ENCODE data around the gene FOXC1.

Gene FOXC1

DNA sequence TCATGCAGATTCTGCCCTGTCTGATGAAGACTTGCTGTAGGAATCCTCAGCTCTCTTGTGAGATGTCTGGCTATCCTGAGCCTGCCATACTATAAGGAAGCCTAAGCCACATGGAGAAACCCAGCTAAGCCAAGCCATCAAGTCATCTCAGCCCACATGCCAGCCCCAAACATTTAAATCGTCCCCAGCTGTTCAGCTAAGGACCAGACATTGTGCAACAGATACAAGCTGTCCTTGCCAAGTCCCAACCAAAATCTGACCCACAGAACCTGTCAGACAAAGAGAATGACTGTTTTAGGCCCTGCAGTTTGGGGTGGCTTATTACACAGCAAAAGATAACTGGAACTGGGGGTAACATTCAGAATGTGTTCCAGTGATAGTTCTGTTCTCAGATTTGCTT is 36.8 kb upstream of the FOXC1 start:
- no peak overlapping the region for H3K27ac ChIP-seq
- TF ChIP-seq, protein P1, sequence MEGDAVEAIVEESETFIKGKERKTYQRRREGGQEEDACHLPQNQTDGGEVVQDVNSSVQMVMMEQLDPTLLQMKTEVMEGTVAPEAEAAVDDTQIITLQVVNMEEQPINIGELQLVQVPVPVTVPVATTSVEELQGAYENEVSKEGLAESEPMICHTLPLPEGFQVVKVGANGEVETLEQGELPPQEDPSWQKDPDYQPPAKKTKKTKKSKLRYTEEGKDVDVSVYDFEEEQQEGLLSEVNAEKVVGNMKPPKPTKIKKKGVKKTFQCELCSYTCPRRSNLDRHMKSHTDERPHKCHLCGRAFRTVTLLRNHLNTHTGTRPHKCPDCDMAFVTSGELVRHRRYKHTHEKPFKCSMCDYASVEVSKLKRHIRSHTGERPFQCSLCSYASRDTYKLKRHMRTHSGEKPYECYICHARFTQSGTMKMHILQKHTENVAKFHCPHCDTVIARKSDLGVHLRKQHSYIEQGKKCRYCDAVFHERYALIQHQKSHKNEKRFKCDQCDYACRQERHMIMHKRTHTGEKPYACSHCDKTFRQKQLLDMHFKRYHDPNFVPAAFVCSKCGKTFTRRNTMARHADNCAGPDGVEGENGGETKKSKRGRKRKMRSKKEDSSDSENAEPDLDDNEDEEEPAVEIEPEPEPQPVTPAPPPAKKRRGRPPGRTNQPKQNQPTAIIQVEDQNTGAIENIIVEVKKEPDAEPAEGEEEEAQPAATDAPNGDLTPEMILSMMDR (IDR thresholded peaks at IDR 0.05) = no peak
- no peak for TF ChIP-seq ZFX (IDR thresholded peaks at IDR 0.05; ENCODE audit: borderline replicate concordance)

DNA sequence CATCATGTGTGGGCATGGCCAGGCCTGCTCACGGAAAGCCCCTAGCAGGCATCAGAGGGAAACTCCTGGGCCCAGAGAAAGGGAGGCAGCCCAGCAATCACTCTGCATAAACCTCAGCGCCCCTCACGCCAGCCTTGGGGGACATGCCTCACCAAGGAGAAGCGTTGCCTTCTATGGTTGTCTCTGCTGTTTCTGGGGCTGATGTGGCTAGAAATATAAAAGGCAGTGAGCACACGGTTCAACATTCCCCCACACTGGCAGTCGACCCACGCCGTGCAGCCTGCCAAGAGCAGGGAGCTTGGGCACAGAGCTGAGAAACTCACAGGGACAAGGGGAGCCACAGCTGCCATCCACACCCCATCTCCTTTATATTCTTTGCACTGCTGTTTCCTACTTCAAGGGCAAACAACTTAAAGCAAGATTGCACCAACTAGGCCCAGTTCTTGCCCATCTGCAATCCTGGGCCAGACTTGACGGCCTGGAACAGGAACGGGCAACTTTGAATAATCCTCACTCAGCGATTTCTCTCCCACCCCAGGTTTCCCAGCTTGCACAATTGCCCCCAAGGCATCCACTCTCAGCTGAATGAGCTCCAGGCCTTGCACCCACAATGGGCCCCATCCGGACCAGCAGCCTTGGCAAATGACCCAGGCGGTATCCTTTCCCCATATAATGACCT is 35.5 kb upstream of the FOXC1 start:
- no peak overlapping the region for H3K27ac ChIP-seq
- TF ChIP-seq, protein P1 (IDR thresholded peaks at IDR 0.05) = no peak
- TF ChIP-seq ZFX (IDR thresholded peaks at IDR 0.05; ENCODE audit: borderline replicate concordance) = no peak

DNA sequence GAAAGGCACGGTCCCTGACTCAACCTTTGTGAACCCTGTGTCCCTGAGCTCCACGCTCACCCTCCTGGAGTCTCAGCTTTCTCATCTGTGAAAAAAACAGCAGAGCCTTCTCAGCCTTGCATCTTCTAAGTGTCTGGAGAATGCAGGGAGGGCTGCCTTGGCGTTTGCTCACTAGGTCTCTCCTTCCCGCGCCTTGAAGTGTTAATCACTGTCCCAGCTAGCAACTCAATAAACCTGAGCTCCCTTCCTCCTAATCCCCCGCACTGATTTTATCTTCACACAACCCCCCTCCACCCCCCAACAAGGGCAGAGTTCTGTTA is 34.9 kb upstream of the FOXC1 start:
- no peak overlapping the region for H3K27ac ChIP-seq
- TF ChIP-seq, protein P1 (IDR thresholded peaks at IDR 0.05) = no peak
- no peak for TF ChIP-seq ZFX (IDR thresholded peaks at IDR 0.05; ENCODE audit: borderline replicate concordance)

DNA sequence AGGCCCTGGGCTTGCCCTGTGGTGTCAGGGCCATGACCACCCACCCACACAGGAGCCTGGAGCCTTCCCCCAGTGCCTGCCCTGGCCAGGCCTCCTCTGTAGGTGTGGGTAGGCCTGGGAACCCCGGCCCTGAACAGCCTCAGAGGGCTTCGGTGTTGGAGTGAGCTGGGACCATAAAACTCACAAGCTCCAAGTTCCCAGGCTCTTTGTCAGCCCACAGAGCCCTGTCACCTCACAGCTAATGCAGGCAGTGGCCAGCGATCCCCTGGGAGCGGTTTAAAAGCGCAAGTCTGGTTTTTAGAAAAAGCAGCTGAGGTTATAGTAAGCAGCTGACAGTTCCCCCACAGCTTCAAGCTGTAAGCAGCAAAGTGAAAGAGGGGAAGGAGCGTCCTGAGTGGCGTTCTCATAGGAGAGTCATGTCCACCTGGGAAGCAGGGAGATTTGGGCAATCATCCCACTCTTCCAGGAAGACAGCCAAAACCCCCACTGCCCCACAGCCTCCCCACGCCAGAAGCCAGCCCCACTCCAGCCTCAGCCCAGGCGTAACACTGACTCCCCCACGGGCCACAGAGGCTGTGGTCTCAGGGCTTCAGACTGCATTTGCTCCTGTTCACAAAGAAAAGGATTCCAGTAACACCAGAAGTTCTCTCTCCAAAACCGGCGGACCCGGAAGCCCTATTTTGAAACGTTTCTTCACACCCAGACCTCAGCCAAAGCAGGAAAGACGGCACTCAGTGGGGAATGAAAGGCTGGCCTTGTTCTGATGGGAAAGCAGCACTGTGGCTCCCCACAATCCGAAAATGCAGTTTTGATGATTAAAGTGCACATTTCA is 34.3 kb upstream of the FOXC1 start:
- no peak for TF ChIP-seq ZFX (IDR thresholded peaks at IDR 0.05; ENCODE audit: borderline replicate concordance)
- TF ChIP-seq, protein P1 (IDR thresholded peaks at IDR 0.05) = no peak
- no peak overlapping the region for H3K27ac ChIP-seq

DNA sequence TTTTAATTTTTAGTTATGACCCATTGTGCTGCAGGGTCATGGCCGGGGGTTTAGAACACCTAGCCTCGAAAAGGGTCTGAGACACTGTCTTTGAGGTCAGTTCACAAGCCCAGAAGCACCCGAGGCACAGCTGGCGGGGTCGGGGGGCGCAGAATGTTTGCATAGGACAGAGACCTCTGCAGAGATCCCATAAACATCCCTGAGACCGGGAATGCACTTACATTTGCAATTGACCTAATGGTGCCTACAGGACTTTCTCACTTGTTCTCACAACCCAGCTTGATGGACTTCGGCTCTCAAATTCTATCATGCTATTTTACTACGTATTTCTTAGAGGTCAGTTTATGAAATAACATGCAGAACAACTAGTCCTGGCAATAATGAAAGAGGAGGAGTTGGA is 33.5 kb upstream of the FOXC1 start:
- TF ChIP-seq, protein P1 (IDR thresholded peaks at IDR 0.05) = no peak
- no peak for TF ChIP-seq ZFX (IDR thresholded peaks at IDR 0.05; ENCODE audit: borderline replicate concordance)
- H3K27ac ChIP-seq = no peak overlapping the region

DNA sequence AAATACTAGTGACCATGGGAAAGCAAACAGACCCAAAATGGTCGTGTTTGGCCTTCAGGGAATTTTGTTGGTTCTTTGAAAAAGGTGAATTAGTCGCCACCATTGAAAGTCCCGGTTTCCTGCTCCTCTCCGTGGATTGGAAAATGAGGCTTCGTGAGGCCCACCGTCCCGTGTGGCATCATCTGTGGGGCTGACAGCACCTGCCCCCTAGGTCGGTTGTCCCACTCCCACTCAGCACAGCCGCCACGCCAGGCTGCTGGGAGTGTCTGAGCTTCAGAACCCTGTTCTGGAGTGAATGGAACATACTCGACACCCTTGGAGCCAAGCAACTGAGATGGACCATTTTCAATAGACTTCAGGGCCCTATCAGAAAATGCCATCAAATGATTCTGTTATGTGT is 33.0 kb upstream of the FOXC1 start:
- TF ChIP-seq ZFX (IDR thresholded peaks at IDR 0.05; ENCODE audit: borderline replicate concordance) = no peak
- TF ChIP-seq, protein P1 (IDR thresholded peaks at IDR 0.05) = no peak
- no peak overlapping the region for H3K27ac ChIP-seq

DNA sequence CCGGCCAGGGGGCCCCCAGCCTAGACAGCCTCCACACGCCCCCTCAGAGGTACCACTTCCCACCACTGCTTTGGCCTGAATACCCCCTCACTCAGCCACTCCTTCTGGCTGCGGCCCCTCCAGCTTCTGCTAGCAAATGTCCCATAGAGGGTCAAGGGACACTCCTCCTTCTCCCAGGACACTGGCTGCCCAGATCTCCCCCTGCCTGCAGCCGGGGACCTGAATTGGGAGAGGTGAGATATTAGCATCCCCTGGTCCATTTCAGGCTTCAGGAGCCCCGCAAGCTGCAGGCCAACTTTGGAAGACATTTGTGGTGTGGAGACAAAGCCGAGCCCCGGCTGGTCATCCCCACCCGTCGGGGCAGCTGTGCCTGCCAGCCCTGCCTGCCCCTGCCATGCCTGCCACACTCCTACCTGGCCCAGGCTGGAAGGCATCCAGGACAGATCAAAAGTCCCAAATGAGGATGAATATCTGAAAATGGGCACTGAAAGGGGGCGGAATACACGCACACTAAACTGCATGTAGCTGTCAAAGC is 32.5 kb upstream of the FOXC1 start:
- TF ChIP-seq ZFX (IDR thresholded peaks at IDR 0.05; ENCODE audit: borderline replicate concordance) = no peak
- TF ChIP-seq, protein P1 (IDR thresholded peaks at IDR 0.05) = no peak
- no peak overlapping the region for H3K27ac ChIP-seq
